Keratinocyte (primary cell): ENCODE results near the gene PWWP2B. TPM values are rescaled to one million over a fixed set of nuclear protein-coding genes. Genes with fewer than 3 reads are reported as not detected.

Experiments used
- DNase-seq: peaks from one replicate; pipeline ENCODE4 v3.0.0-alpha.2; 2011; ENCODE audit warnings: low read depth, missing footprints, low spot score
- FAIRE-seq: peaks from 2 replicates; lab custom pipeline; 2011; peaks lifted over from hg19 to GRCh38; lab: Jason Lieb, UNC
- H2AFZ ChIP-seq: 2 replicates; pipeline ENCODE4 v1.6.0; 2012; ENCODE audit warnings: low read length, control low read depth, inconsistent platforms; ENCODE audit not compliant: control insufficient read depth
- H3K27ac ChIP-seq: 2 replicates; pipeline ENCODE4 v1.5.1; 2011; ENCODE audit warnings: low read length; ENCODE audit not compliant: control insufficient read depth, insufficient read depth
- H3K27me3 ChIP-seq: 3 replicates; pipeline ENCODE4 v1.6.0; 2011; ENCODE audit warnings: low read length; ENCODE audit not compliant: control insufficient read depth, insufficient read depth; ENCODE audit errors: extremely low read depth
- H3K36me3 ChIP-seq, 2 experiments: 2 replicates in 1 of 2; 3 replicates in 1 of 2; pipeline ENCODE4 v1.5.1; 2011; ENCODE audit warnings: low read length in 2 of 2, mild to moderate bottlenecking in 1 of 2; ENCODE audit not compliant: control insufficient read depth in 2 of 2, insufficient read depth in 2 of 2; ENCODE audit errors: extremely low read depth in 1 of 2
- H3K4me1 ChIP-seq: 3 replicates; pipeline ENCODE4 v1.5.1; 2011; ENCODE audit warnings: low read length; ENCODE audit not compliant: control insufficient read depth, insufficient read depth; ENCODE audit errors: extremely low read depth
- H3K4me2 ChIP-seq: 3 replicates; pipeline ENCODE4 v1.6.0; 2011; ENCODE audit warnings: low read depth, low read length; ENCODE audit not compliant: control insufficient read depth, insufficient read depth; ENCODE audit errors: extremely low read depth
- H3K4me3 ChIP-seq, 3 experiments: fragments of 200-600 bp in 1 of 3; sonication (generic) in 1 of 3; 2 replicates in 2 of 3; 3 replicates in 1 of 3; pipeline ENCODE4 v1.5.1; 2011 to 2016; ENCODE audit warnings: low read length in 3 of 3, mild to moderate bottlenecking in 3 of 3, control low read depth in 2 of 3, inconsistent platforms in 1 of 3, low read depth in 1 of 3, mixed read lengths in 1 of 3, mixed run types in 1 of 3, moderate library complexity in 1 of 3; ENCODE audit not compliant: control insufficient read depth in 2 of 3, insufficient read depth in 2 of 3; ENCODE audit errors: extremely low read depth in 1 of 3
- H3K79me2 ChIP-seq: 2 replicates; pipeline ENCODE4 v1.6.0; 2012; ENCODE audit warnings: low read length; ENCODE audit not compliant: control insufficient read depth, insufficient read depth
- H3K9ac ChIP-seq: 3 replicates; pipeline ENCODE4 v1.6.0; 2011; ENCODE audit warnings: low read length; ENCODE audit not compliant: control insufficient read depth, insufficient read depth; ENCODE audit errors: extremely low read depth
- H3K9me1 ChIP-seq: 3 replicates; pipeline ENCODE4 v1.6.0; 2011; ENCODE audit warnings: low read length; ENCODE audit not compliant: control insufficient read depth, insufficient read depth; ENCODE audit errors: extremely low read depth
- H3K9me3 ChIP-seq: 2 replicates; pipeline ENCODE4 v1.5.1; 2012; ENCODE audit warnings: low read depth, low read length; ENCODE audit not compliant: control insufficient read depth
- H4K20me1 ChIP-seq: 3 replicates; pipeline ENCODE4 v1.6.0; 2011; ENCODE audit warnings: low read length; ENCODE audit not compliant: control insufficient read depth, insufficient read depth; ENCODE audit errors: extremely low read depth
- CTCF ChIP-seq, 3 experiments: IDR thresholded peaks in 1 of 3; conservative IDR thresholded peaks in 1 of 3; optimal IDR thresholded peaks in 1 of 3; 2 replicates in 2 of 3; 3 replicates in 1 of 3; pipeline versions ENCODE3 to v1.5.1; 2011; ENCODE audit warnings: low read length in 3 of 3, mild to moderate bottlenecking in 3 of 3, moderate library complexity in 2 of 3, control low read depth in 1 of 3, inconsistent platforms in 1 of 3; ENCODE audit not compliant: insufficient read depth in 2 of 3; ENCODE audit errors: extremely low read depth in 1 of 3
- EZH2 ChIP-seq: IDR thresholded peaks from one replicate; pipeline ENCODE4 v1.6.1; 2012; ENCODE audit warnings: inconsistent platforms, mild to moderate bottlenecking, low read length, moderate library complexity
- dilution Hi-C: fragments of 300-500 bp; cut with MboI; formaldehyde crosslinking; loops from one replicate; pipeline ENCODE4 v1.7.0; 2020; ENCODE audit warnings: low sequenced_read_pairs; ENCODE audit not compliant: extremely low pct_ligation_motif_present
- polyA plus RNA-seq, 5 experiments: library from polyadenylated mRNA; depleted of rRNA in 3 of 5; stranded (reverse) in 3 of 5; stranded (forward) in 1 of 5; unstranded in 1 of 5; fragments of >200 nt; gene quantifications; 1 replicate in 1 of 5; 2 replicates in 3 of 5; 3 replicates in 1 of 5; pipeline versions ENCODE4 v1.2.1 to v1.2.3, GENCODE V29; 2011 to 2012; ENCODE audit warnings: missing spikeins in 2 of 5, low read depth in 1 of 5, low replicate concordance in 1 of 5

The PWWP2B gene
- polyA plus RNA-seq, 1 donor (not counting 4 experiments of a cell fraction or from before 2014, with no cell fraction given), result 3.1 TPM

GRCh38 chr10:132432176-132432540 lies 35.2 kb downstream of the PWWP2B start:
- Histone ChIP-seq H3K9me3 (no peaks in the 10 kb centered on the region), H3K9me1 (no peaks in the 10 kb centered on the region), H3K79me2 (no peaks in the 10 kb centered on the region), H3K4me2 (no peak overlapping the region), H3K4me1 (no peaks in the 10 kb centered on the region), H3K27me3 (no peaks in the 10 kb centered on the region), H4K20me1 (no peaks in the 10 kb centered on the region), H3K4me3 (no peak overlapping the region), H2AFZ (no peak overlapping the region), H3K9ac (no peak overlapping the region), H3K27ac (no peak overlapping the region), H3K36me3 (no peaks in the 10 kb centered on the region)
- no peak for FAIRE-seq
- no peak for TF ChIP-seq EZH2
- no peak for TF ChIP-seq CTCF (optimal IDR thresholded peaks at IDR 0.05 in 1 of 3, IDR thresholded peaks at IDR 0.05 in 1 of 3, conservative IDR thresholded peaks at IDR 0.05 in 1 of 3; ENCODE audit: extremely low read depth in 1 of 3, insufficient read depth in 2 of 3, low read length in 3 of 3)
- no peak for DNase-seq
- dilution Hi-C loops, result no loop called here

- dilution Hi-C loops, result no loop called here
Observed at GRCh38 chr10:132433671-132434340, 36.8 kb downstream of the PWWP2B start.

More at GRCh38 chr10:132433671-132434340, 36.8 kb downstream of the PWWP2B start:
- Histone ChIP-seq H3K36me3 (no peaks in the 10 kb centered on the region), H3K27ac (no peak overlapping the region), H3K4me2 (no peak overlapping the region), H3K9me3 (no peaks in the 10 kb centered on the region), H3K9me1 (no peaks in the 10 kb centered on the region), H3K4me3 (no peak overlapping the region), H3K4me1 (no peaks in the 10 kb centered on the region), H2AFZ (no peak overlapping the region), H3K27me3 (no peaks in the 10 kb centered on the region), H4K20me1 (no peaks in the 10 kb centered on the region), H3K79me2 (no peaks in the 10 kb centered on the region), H3K9ac (no peak overlapping the region)
- no peak for FAIRE-seq
- TF ChIP-seq EZH2, result no peak
- no peak for TF ChIP-seq CTCF (optimal IDR thresholded peaks at IDR 0.05 in 1 of 3, IDR thresholded peaks at IDR 0.05 in 1 of 3, conservative IDR thresholded peaks at IDR 0.05 in 1 of 3; ENCODE audit: extremely low read depth in 1 of 3, insufficient read depth in 2 of 3, low read length in 3 of 3)
- DNase-seq, result no peak
